AG04450 (cell line): ENCODE measurements around the gene HUS1. TPM values are rescaled to one million over a fixed set of nuclear protein-coding genes. Genes with fewer than 3 reads are reported as not detected.
"Not testable (repeated sequence)": the region's sequence is repeated elsewhere in the genome, so short reads cannot be mapped to it uniquely, and the experiment has no call there.

ENCODE experiments used
- CTCF ChIA-PET: fragments of 300-600, 350-600 bp; formaldehyde crosslinking; extraction: SDS; loops from one replicate; lab custom pipeline; 2022; ENCODE audit warnings: antibody characterized with exemption, inconsistent platforms; lab: Charles Lee
- POLR2A ChIA-PET: fragments of 350-600 bp; formaldehyde crosslinking; extraction: SDS; loops from one replicate; lab custom pipeline; 2021; ENCODE audit warnings: antibody characterized with exemption, inconsistent platforms; lab: Yijun Ruan, JAX
- DNase-seq: peaks from one replicate; pipeline ENCODE4 v3.0.0-alpha.2; 2011; ENCODE audit warnings: low read depth, low spot score
- H3K27ac ChIP-seq: one replicate; pipeline ENCODE4 v1.5.1; 2012; ENCODE audit warnings: low read depth, low read length, control low read depth
- H3K27me3 ChIP-seq: one replicate; pipeline ENCODE4 v1.6.0; 2012; ENCODE audit warnings: low read length; ENCODE audit not compliant: control insufficient read depth, insufficient read depth
- H3K4me3 ChIP-seq: 2 replicates; pipeline ENCODE4 v1.5.1; 2011; ENCODE audit warnings: mild to moderate bottlenecking, low read depth, low read length, control low read depth
- H3K9me3 ChIP-seq: 2 replicates; pipeline ENCODE4 v1.5.1; 2012; ENCODE audit warnings: low read length; ENCODE audit not compliant: control insufficient read depth, insufficient read depth
- polyA plus RNA-seq: library from polyadenylated mRNA; depleted of rRNA; stranded (reverse); fragments of >200 nt; gene quantifications from 2 replicates; pipeline ENCODE4 v1.2.3, GENCODE V29; 2011
- TF ChIP-seq, protein P1 (sequence below): IDR thresholded peaks from 2 replicates; pipeline ENCODE4 v1.5.1; 2011; ENCODE audit warnings: low read depth, low read length, control low read depth, inconsistent platforms

HUS1 gene
- polyA plus RNA-seq, 1 experiment = 27.9 TPM

DNA sequence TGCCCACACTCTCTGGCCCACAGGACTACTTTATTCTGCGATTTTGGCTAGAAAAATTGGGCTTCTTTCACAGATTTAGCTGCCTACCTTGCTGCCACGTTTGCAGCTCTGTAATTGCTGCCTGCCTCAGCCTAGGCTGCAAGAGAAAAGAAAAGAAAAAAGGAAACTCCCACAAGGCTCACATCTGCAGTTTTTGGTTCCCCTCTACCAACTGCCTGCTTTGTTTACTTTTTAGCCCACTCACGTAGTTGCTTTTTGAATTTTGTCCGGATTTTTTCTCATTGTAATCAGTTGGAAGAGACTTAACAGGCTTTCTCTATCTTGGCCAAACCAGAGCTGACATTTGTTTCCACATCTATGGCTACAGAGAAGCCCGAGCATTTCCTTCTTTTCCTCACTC, 25.2 kb upstream of the HUS1 start:
- TF ChIP-seq, protein P1, sequence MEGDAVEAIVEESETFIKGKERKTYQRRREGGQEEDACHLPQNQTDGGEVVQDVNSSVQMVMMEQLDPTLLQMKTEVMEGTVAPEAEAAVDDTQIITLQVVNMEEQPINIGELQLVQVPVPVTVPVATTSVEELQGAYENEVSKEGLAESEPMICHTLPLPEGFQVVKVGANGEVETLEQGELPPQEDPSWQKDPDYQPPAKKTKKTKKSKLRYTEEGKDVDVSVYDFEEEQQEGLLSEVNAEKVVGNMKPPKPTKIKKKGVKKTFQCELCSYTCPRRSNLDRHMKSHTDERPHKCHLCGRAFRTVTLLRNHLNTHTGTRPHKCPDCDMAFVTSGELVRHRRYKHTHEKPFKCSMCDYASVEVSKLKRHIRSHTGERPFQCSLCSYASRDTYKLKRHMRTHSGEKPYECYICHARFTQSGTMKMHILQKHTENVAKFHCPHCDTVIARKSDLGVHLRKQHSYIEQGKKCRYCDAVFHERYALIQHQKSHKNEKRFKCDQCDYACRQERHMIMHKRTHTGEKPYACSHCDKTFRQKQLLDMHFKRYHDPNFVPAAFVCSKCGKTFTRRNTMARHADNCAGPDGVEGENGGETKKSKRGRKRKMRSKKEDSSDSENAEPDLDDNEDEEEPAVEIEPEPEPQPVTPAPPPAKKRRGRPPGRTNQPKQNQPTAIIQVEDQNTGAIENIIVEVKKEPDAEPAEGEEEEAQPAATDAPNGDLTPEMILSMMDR = no peak
- Histone ChIP-seq H3K27me3 (no peaks in the 10 kb centered on the region), H3K27ac (no peak overlapping the region), H3K4me3 (no peak overlapping the region), H3K9me3 (no peaks in the 10 kb centered on the region; the same call in 1 of the 2 replicates)
- ChIA-PET POLR2A (no interaction called here), CTCF (interaction anchor here (0.8 to 1.4 kb wide), 3 partner anchors 13 to 106 kb away, joined by 3 to 5 read pairs (median 3); no protein-coding TSS in a partner anchor)
- no peak for DNase-seq

DNA sequence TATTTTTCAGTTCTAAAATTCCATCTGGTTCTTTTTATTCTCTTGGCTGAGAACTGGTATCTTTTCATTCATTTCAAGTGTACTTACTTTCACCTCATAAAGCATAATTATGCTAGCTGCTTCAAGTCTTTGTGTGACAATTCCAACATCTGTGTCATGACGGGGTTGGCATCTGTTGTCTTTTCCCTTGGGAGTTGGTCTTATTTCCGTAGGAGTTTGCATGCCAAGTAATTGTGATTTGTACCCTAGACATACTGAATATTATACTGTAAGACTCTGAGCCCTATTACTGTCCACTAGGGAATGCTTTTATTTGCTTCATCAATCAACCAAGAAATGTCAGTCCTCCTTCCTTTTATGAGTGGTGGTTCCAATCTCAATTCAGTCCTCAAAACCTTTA, 24.6 kb upstream of the HUS1 start:
- no peak overlapping the region for H3K27ac ChIP-seq
- POLR2A ChIA-PET = no interaction called here
- no peak for DNase-seq
- no peaks in the 10 kb centered on the region for H3K27me3 ChIP-seq
- TF ChIP-seq, protein P1 = no peak
- CTCF ChIA-PET = interaction anchor here (0.9 to 1.4 kb wide), 2 partner anchors 12 to 16 kb away, joined by 3 to 5 read pairs; no protein-coding TSS in a partner anchor
- no peak overlapping the region for H3K4me3 ChIP-seq
- no peaks in the 10 kb centered on the region; the same call in 1 of the 2 replicates for H3K9me3 ChIP-seq

DNA sequence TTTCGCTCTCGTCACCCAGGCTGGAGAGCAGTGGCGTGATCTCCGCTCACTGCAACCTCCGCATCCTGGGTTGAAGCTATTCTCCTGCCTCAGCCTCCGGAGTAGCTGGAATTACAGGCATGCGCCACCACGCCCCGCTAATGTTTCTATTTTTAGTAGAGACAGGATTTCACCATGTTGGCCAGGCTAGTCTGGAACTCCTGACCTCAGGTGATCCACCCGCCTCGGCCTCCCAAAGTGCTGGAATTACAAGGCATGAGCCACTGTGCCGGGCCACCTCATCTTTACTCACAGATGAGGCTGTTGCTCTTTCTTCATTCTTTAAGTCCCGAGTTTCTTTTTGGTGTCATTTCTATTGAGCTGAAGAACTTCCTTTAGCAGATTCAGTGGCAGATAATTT, 20.7 kb upstream of the HUS1 start:
- POLR2A ChIA-PET, H3K4me3 ChIP-seq, H3K9me3 ChIP-seq, H3K27me3 ChIP-seq, H3K27ac ChIP-seq, DNase-seq: not testable (repeated sequence)
- CTCF ChIA-PET = interaction anchor here (0.7 to 2.8 kb wide), 3 partner anchors 9 to 110 kb away, joined by 3 to 15 read pairs (median 8); no protein-coding TSS in a partner anchor

DNA sequence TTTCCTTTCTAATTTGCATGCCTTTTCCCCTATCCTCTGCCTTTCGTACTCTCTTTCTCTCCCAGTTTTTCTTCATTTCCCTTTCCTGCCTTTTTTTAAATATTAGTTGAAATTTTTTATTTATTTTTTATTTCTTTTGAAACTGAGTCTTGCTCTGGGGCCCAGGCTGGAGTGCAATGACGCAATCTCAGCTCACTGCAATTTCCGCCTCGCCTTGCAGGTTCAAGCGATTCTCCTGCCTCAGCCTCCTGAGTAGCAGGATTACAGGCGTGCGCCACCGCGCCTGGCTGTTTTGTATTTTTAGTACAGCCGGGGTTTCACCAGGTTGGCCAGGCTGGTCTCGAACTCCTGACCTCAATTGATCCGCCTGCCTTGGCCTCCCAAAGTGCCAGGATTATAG, 20.0 kb upstream of the HUS1 start:
- POLR2A ChIA-PET = no interaction called here
- Histone ChIP-seq H3K27ac (no peak overlapping the region), H3K27me3 (no peaks in the 10 kb centered on the region), H3K4me3 (no peak overlapping the region), H3K9me3 (no peaks in the 10 kb centered on the region; the same call in 1 of the 2 replicates)
- CTCF ChIA-PET = interaction anchor here (0.8 to 2.8 kb wide), 4 partner anchors 8 to 111 kb away, joined by 3 to 15 read pairs (median 6); no protein-coding TSS in a partner anchor
- TF ChIP-seq, protein P1 = no peak
- no peak for DNase-seq

DNA sequence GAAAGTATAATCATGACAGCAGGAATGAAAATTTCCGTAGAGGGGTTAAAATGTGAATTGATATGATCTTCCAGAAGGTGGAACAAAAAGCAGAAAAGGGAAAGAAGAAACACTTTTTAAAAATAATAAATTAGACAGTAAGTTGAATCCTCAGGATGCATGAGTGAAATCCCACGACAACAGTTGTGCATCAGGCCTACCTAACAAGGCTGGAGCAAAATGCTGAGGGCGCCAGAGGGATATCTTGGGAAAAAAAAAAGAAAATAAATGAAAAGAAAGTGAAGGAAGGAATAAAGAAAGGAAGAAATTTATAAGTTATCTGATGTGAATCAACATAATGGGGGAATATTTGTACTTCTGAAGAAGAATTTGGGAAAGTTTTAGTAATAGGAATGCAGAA, 13.0 kb upstream of the HUS1 start:
- no peak for DNase-seq
- no peak overlapping the region for H3K4me3 ChIP-seq
- no peaks in the 10 kb centered on the region for H3K9me3 ChIP-seq
- no peaks in the 10 kb centered on the region for H3K27me3 ChIP-seq
- no peak overlapping the region for H3K27ac ChIP-seq
- ChIA-PET CTCF (interaction anchor here (0.6 to 8.0 kb wide), 13 partner anchors 8 to 165 kb away, joined by 3 to 160 read pairs (median 8); no protein-coding TSS in a partner anchor), POLR2A (interaction anchor here (1.2 kb wide), 1 partner anchor 118 kb away, joined by 5 read pairs; no protein-coding TSS in a partner anchor)
- TF ChIP-seq, protein P1 = no peak
